HL-60/S4 treated with retinoic acid at 250 ng/mL for 4 days and 3 days (cell line): Measurements from ENCODE around the gene USP35.

ENCODE experiments used
- in situ Hi-C: fragments of 300-500 bp; cut with MboI; formaldehyde crosslinking; loops from 2 replicates; pipeline ENCODE4 v1.7.0; 2022; ENCODE audit warnings: low sequenced_read_pairs

USP35 gene

GRCh38 chr11:78214331-78215194, 25.8 kb downstream of the USP35 start:
- in situ Hi-C loops, result loop anchor here (25.0 kb wide), 1 partner anchor 348 kb away; the partner anchor contains the start of gene NARS2

GRCh38 chr11:78216021-78216420, 27.3 kb downstream of the USP35 start:
- in situ Hi-C loops, result loop anchor here (25.0 kb wide), 1 partner anchor 346 kb away; the partner anchor contains the start of gene NARS2

- in situ Hi-C loops, result loop anchor here (25.0 kb wide), 1 partner anchor 346 kb away; the partner anchor contains the start of gene NARS2
Observed at GRCh38 chr11:78216571-78217287, 28.0 kb downstream of the USP35 start.

- in situ Hi-C loops, result loop anchor here (25.0 kb wide), 1 partner anchor 344 kb away; the partner anchor contains the start of gene NARS2
Observed at GRCh38 chr11:78217650-78218541, 29.2 kb downstream of the USP35 start.

- in situ Hi-C loops, result loop anchor here (25.0 kb wide), 1 partner anchor 343 kb away; the partner anchor contains the start of gene NARS2
Observed at GRCh38 chr11:78218707-78219492, 30.2 kb downstream of the USP35 start.

- in situ Hi-C loops, result loop anchor here (10.0 to 25.0 kb wide), 2 partner anchors 215 to 343 kb away; partner anchors contain the start of gene NARS2
Observed at GRCh38 chr11:78219493-78220217, 30.9 kb downstream of the USP35 start.

- in situ Hi-C loops, result loop anchor here (10.0 to 25.0 kb wide), 2 partner anchors 214 to 342 kb away; partner anchors contain the start of gene NARS2
Observed at GRCh38 chr11:78220218-78221157, 31.8 kb downstream of the USP35 start.

- in situ Hi-C loops, result loop anchor here (10.0 to 25.0 kb wide), 2 partner anchors 213 to 341 kb away; partner anchors contain the start of gene NARS2
Observed at GRCh38 chr11:78221396-78222315, 32.9 kb downstream of the USP35 start.

- in situ Hi-C loops, result loop anchor here (10.0 to 25.0 kb wide), 2 partner anchors 212 to 340 kb away; partner anchors contain the start of gene NARS2
Observed at GRCh38 chr11:78222726-78223125, 34.0 kb downstream of the USP35 start.

- in situ Hi-C loops, result loop anchor here (10.0 to 25.0 kb wide), 2 partner anchors 211 to 339 kb away; partner anchors contain the start of gene NARS2
Observed at GRCh38 chr11:78223320-78223954, 34.7 kb downstream of the USP35 start.

GRCh38 chr11:78224506-78224905, 35.8 kb downstream of the USP35 start:
- in situ Hi-C loops, result loop anchor here (10.0 to 25.0 kb wide), 2 partner anchors 210 to 338 kb away; partner anchors contain the start of gene NARS2

GRCh38 chr11:78224906-78225420, 36.2 kb downstream of the USP35 start:
- in situ Hi-C loops, result loop anchor here (10.0 to 25.0 kb wide), 2 partner anchors 210 to 337 kb away; partner anchors contain the start of gene NARS2

- in situ Hi-C loops, result loop anchor here (10.0 kb wide), 1 partner anchor 208 kb away; no protein-coding TSS in a partner anchor
Observed at GRCh38 chr11:78226684-78227680, 38.3 kb downstream of the USP35 start.

GRCh38 chr11:78227921-78228320, 39.2 kb downstream of the USP35 start:
- in situ Hi-C loops, result loop anchor here (10.0 kb wide), 1 partner anchor 207 kb away; no protein-coding TSS in a partner anchor
